GM21381 (cell line): ENCODE measurements around the gene ARFIP1.

Source experiments
- ATAC-seq: cut with Tn5 transposase; IDR thresholded peaks from one replicate; pipeline ENCODE4 v1.9.1; 2021; ENCODE audit warnings: mild to moderate bottlenecking, moderate library complexity; ENCODE audit not compliant: unreplicated experiment

Gene ARFIP1

GRCh38 chr4:152936446-152937335 lies 156.9 kb downstream of the ARFIP1 start:
- ATAC-seq, result peak; percentile 25

DNA sequence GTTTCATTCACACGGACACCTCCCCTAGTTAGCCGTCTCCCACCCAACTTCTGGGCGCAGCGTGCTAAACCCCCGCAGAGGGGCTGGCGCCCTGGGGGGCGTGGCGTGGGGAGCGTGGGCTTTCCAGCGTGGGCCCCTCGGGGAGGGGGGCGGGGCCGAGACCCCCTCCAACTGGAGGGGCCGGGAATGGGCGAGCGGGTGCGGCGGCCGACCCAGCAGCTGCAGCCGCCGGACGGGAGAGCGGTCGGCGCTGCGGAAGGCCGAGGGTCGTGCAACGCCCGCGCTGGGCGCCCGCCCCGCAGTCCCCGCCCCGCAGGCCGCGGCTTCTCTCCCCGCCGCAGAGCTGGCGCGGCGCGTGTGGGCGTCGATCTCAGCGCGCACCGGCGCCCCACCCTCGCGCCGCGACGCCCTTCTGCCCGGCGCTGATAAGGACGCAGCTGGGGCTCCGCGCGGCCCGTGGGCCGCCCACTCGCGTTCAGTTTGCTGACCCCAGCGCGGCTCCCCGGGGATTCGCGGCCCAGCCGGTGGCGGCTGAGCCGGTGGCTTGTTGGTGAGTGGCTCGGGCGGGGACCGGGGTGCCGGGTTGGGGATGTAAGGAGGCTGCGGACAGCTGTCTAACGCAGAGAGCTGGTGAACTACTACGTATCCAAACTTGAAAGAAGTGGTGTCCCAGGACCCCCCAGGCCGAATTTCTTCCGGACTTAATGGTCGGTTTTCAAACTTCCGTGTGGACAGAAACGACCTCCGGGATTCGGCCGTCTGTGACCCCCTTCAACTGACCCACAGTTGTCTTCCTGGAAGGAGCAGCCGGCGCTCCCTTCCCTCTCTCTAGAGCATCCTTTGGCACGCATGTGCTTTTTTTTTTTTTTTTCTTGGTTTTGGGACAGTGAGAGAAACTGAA lies 157.8 kb downstream of the ARFIP1 start:
- ATAC-seq, result peak; percentile 34

- no peak for ATAC-seq
These were observed 158.6 kb downstream of the ARFIP1 start for GRCh38 chr4:152938237-152938947.

DNA sequence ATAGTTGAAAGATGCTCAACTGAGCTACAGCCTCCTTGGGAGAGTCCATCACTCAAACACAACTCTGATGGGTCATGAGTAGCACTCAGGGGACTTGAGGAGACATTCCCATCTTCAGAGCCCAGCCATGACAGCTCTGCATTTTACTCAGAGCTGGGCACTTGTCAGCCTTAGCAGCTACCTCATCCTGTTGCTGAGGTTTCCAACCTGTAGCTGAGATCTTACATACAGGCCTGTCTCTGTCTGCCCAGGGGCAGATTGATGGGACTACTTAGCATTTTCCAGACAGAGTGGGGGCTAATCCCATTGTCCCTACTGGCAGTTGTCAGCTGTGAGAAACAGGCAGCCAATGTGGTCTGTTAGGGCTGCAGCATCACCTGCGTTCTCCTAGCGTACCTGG lies 159.9 kb downstream of the ARFIP1 start:
- ATAC-seq, result no peak

GRCh38 chr4:152940461-152940860 lies 160.7 kb downstream of the ARFIP1 start:
- no peak for ATAC-seq

DNA sequence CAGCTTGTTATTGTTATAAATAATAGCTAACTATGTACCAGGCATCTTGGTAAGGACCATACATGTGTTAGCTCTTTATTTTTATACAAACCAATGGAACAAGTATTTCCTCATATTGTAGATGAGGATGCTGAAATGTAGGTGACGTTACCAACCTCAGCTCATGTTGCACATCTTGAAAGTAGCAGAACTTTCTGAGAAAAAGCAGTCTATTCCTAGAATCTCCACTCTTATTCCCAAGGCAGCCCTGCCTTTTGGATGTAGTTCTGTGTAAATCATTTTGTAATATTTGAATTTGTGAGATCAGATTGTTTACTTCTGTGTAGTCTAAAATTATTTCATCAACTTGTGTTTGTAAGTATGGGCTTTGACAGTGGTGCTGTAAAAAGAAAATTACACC lies 161.7 kb downstream of the ARFIP1 start:
- no peak for ATAC-seq

DNA sequence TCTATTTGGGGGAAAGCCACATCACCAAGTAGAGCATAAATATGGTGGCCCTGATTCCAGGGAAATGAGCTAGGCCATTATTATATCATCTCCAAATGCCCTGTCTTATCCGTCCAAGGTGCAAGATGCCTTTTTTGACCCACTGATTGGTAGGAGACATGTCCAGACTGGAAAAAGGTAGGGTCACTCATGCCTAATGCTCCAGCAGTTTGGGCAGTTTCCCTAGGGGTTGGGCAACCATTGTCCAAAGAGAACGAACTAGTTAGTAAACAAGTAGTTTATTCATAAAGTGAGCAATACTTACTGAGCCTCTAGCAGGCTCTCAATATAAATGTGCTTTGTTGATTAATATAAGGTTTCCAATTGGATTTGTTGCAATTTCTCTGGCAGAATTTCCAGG lies 162.6 kb downstream of the ARFIP1 start:
- ATAC-seq, result no peak

- no peak for ATAC-seq
These were observed 163.9 kb downstream of the ARFIP1 start for GRCh38 chr4:152943672-152944071.

GRCh38 chr4:152944666-152945320 lies 165.0 kb downstream of the ARFIP1 start:
- no peak for ATAC-seq

GRCh38 chr4:152945639-152946038 lies 165.9 kb downstream of the ARFIP1 start:
- ATAC-seq, result no peak

- no peak for ATAC-seq
These were observed 166.7 kb downstream of the ARFIP1 start for GRCh38 chr4:152946446-152946845.

- ATAC-seq, result no peak
These were observed 167.6 kb downstream of the ARFIP1 start for GRCh38 chr4:152947311-152947710.

DNA sequence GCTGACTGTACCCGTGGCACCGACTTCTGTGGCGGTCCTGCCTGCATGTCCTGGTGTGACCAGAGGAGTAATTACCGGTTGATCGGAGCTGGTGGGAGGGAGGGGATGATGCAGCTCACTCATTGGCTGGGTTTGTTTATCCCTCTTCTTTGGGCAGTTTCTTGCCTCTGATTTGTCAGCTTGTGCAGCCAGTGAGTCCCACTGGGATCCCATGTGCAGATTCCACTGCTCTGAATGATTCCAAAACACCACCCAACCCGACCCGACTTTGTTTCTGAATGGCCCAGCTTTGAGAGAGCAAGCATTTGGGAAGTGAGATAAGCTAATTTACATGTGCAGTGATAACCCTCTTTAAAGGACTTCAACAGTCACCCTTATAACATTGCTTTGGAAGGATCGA lies 170.2 kb downstream of the ARFIP1 start:
- ATAC-seq, result no peak

GRCh38 chr4:152950402-152951274 lies 170.9 kb downstream of the ARFIP1 start:
- no peak for ATAC-seq

DNA sequence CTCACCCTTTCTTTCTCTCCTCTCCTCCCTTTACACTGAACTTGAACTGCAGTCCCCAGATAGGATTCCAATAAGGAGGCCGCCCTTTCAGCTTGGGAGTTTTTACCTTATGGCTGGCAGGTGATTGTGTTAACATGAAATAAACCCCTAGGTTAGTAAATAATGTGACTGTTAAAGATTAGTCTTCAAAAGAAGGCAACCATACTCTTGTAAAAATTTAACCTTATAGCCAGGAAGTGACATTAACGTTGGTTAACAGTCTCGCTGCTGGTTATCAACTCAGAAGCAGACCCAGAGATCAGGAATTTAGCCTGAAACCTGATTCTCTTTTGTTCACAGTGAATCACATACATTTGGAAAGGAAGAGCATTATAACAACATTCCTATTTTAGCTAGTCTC lies 171.6 kb downstream of the ARFIP1 start:
- ATAC-seq, result no peak

DNA sequence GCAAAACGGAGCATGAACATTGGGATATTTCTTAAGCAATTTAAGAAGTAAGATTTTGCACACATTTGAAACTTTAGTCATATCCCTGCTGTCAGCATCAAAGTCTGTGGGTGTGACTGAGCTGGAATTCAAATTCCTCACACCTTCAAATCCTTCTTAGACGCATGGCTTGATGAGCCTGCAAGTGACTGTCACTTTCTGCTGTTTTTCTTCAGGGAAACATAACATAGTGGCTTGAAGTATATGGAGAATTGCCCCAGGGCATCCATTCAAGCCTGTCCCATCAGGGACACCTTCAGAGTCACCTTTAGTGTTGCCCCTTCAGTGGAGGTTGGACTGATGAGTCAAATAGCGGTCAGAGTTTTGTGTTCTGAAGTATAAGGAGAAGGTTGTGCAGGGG lies 173.8 kb downstream of the ARFIP1 start:
- ATAC-seq, result no peak

- ATAC-seq, result no peak
These were observed 175.0 kb downstream of the ARFIP1 start for GRCh38 chr4:152954741-152955140.

DNA sequence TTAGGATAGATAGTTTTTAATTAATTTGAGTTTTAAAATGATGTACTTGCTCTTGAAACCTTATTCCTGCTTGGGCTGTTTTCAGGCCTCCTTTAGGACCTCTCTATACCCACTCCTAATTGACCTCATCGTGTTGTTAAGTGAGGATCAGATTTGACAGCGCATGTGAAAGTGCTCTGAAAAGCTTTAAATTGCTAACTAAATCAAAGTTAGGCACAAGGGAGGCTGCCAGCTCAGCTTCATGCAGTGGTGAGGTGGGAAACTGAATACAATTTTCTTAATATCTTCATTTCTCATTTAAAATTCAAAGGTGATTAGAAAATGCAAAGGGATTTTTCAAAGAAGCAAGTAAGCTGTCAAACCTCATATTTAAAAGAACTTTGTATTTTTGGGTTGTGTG lies 176.4 kb downstream of the ARFIP1 start:
- no peak for ATAC-seq

DNA sequence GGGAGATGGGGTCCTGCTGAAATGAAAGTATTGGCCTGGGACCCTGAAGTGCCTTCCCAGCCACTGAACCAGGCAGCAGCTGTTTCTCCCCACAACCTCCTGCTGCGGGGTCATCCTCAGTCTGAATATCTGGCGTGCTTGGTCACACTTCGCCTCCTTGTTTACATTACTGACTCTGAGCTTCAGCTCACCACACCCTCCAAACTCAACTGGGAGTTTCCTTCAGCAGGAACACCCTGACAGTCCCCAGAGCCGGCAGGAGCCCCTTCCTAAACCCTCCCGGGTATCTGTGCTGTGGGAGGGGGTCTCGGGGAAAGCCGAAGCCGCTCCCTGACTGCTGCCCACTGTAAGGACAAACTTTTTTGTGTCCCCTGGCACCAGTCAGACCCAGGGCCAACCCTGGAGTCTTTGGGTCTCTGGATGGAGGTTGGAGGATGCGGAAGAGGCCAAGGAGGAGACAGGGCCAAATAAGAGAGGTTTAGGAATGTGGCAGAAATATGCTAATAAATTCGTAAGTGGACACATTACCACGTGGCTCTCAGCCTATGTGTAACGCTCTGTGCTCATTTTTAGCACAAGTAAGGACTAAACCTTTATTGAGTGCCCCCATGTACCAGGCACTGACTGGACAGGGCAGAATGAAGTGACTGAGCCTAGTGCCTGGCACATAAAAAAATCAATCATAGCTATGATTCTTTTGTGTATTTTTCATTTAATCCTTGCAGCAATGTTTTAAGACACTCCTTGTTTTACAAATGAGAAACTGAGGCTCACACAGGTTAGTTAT lies 177.1 kb downstream of the ARFIP1 start:
- ATAC-seq, result no peak
